Loucy (cell line): ENCODE results near the gene CREB3L2.

ENCODE experiments used
- H2AFZ ChIP-seq: fragments of 200-600 bp; sonication (generic); 2 replicates; pipeline ENCODE4 v1.6.0; 2016; ENCODE audit warnings: antibody characterized with exemption, mild to moderate bottlenecking, low read length, moderate library complexity
- H3F3A ChIP-seq: fragments of 200-600 bp; 2 replicates; pipeline ENCODE4 v1.6.0; 2016; ENCODE audit warnings: antibody characterized with exemption, low read depth, mild to moderate bottlenecking
- H3K27me3 ChIP-seq: fragments of 200-600 bp; sonication (generic); 2 replicates; pipeline ENCODE4 v1.6.1; 2014; ENCODE audit warnings: low read length, mild to moderate bottlenecking; ENCODE audit not compliant: insufficient read depth, poor library complexity, severe bottlenecking
- H3K36me3 ChIP-seq: fragments of 200-600 bp; sonication (generic); 2 replicates; pipeline ENCODE4 v1.6.1; 2016; ENCODE audit warnings: low read length; ENCODE audit not compliant: insufficient read depth
- H3K4me1 ChIP-seq: fragments of 200-600 bp; sonication (generic); 2 replicates; pipeline ENCODE4 v1.5.1; 2014; ENCODE audit warnings: low read length, mild to moderate bottlenecking; ENCODE audit not compliant: insufficient read depth, poor library complexity, severe bottlenecking
- H3K4me2 ChIP-seq: fragments of 200-600 bp; sonication (generic); 2 replicates; pipeline ENCODE4 v1.6.0; 2014; ENCODE audit warnings: antibody characterized with exemption, low read length, low read depth, mild to moderate bottlenecking; ENCODE audit not compliant: poor library complexity, severe bottlenecking
- H3K4me3 ChIP-seq: fragments of 200-600 bp; sonication (generic); 2 replicates; pipeline ENCODE4 v1.5.1; 2014; ENCODE audit warnings: low read length, mild to moderate bottlenecking, mixed read lengths; ENCODE audit not compliant: poor library complexity, severe bottlenecking
- H3K79me2 ChIP-seq: fragments of 200-600 bp; sonication (generic); 2 replicates; pipeline ENCODE4 v1.6.1; 2014; ENCODE audit warnings: low read length; ENCODE audit not compliant: insufficient read depth
- H3K9ac ChIP-seq: fragments of 200-600 bp; sonication (generic); 2 replicates; pipeline ENCODE4 v1.6.0; 2014; ENCODE audit warnings: mild to moderate bottlenecking, low read depth, low read length, moderate library complexity; ENCODE audit not compliant: poor library complexity, severe bottlenecking
- H3K9me2 ChIP-seq: fragments of 200-600 bp; sonication (generic); replicated peaks from 2 replicates; pipeline ENCODE4 v1.6.1; 2016; ENCODE audit warnings: low read depth, low read length, mixed read lengths
- H3K9me3 ChIP-seq: fragments of 200-600 bp; sonication (generic); 2 replicates; pipeline ENCODE4 v1.6.1; 2014; ENCODE audit warnings: mild to moderate bottlenecking, antibody characterized with exemption, low read length, low read depth; ENCODE audit not compliant: insufficient read depth
- H4K20me1 ChIP-seq: fragments of 200-600 bp; sonication (generic); 2 replicates; pipeline ENCODE4 v1.6.0; 2014; ENCODE audit warnings: antibody characterized with exemption, low read length, mild to moderate bottlenecking; ENCODE audit not compliant: insufficient read depth, poor library complexity, severe bottlenecking
- CTCF ChIP-seq: fragments of 200-600 bp; sonication (generic); conservative IDR thresholded peaks from 2 replicates; pipeline ENCODE4 v1.5.1; 2014; ENCODE audit warnings: mild to moderate bottlenecking, antibody characterized with exemption, low read length
- EZH2phosphoT487 ChIP-seq: fragments of 200-600 bp; IDR thresholded peaks from 2 replicates; pipeline ENCODE4 v1.6.1; 2018; ENCODE audit warnings: antibody characterized with exemption, mild to moderate bottlenecking, moderate library complexity, borderline replicate concordance

The CREB3L2 gene

DNA sequence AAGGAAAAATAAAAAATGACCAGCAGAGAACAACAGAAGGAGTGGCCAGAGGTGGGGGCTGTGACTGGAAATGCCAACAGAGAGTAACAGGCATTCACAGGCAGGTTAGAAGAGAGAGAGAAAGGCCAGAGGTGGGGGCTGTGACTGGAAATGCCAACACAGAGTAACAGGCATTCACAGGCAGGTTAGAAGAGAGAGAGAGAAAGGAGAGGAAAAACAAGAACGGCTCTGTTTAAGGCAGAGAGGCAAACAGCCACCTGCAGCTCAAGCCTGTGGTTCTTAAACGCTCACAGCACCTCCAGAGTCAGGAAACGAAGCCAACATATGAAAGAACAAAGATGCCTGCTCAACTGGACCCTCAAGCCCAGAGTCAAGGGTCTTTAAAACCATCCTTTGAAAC is 115.6 kb downstream of the CREB3L2 start:
- no peaks in the 10 kb centered on the region for H3K9me3 ChIP-seq
- no peaks in the 10 kb centered on the region for H4K20me1 ChIP-seq
- no peak overlapping the region for H3K4me3 ChIP-seq
- no peak overlapping the region for H3K4me2 ChIP-seq
- no peak overlapping the region for H2AFZ ChIP-seq
- TF ChIP-seq CTCF (no peak), EZH2phosphoT487 (no peak)
- H3K9ac ChIP-seq: no peak overlapping the region
- H3F3A ChIP-seq: no peaks in the 10 kb centered on the region
- no peaks in the 10 kb centered on the region for H3K79me2 ChIP-seq
- H3K4me1 ChIP-seq: no peaks in the 10 kb centered on the region
- peaks cover 91% of the 10 kb centered on the region for H3K36me3 ChIP-seq
- H3K9me2 ChIP-seq: no peaks in the 10 kb centered on the region
- H3K27me3 ChIP-seq: no peaks in the 10 kb centered on the region

DNA sequence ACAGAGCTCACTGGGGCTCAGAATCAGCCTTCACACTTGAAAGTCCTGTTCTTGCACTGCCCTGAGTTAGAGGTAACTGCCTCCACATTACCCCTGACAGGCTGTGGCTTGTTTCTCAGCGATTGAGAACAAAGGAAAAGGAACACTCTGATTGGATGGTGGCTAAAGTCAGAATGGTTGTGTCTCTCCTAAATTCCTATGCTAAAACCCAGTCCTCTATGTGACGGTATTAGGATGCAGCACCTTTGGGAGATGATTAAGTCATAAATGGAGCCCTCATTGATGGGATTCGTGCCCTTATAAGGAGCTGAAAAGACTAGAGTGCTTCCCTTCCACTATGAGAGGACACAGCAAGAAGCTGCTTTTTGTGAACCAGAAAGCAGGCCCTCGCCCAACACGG is 116.2 kb downstream of the CREB3L2 start:
- Histone ChIP-seq H4K20me1 (no peaks in the 10 kb centered on the region), H2AFZ (no peak overlapping the region), H3K4me1 (no peaks in the 10 kb centered on the region), H3F3A (no peaks in the 10 kb centered on the region), H3K36me3 (peaks cover 91% of the 10 kb centered on the region), H3K9me3 (no peaks in the 10 kb centered on the region), H3K9me2 (no peaks in the 10 kb centered on the region), H3K9ac (no peak overlapping the region), H3K4me2 (no peak overlapping the region), H3K4me3 (no peak overlapping the region), H3K79me2 (no peaks in the 10 kb centered on the region), H3K27me3 (no peaks in the 10 kb centered on the region)
- TF ChIP-seq EZH2phosphoT487 (no peak), CTCF (no peak)

DNA sequence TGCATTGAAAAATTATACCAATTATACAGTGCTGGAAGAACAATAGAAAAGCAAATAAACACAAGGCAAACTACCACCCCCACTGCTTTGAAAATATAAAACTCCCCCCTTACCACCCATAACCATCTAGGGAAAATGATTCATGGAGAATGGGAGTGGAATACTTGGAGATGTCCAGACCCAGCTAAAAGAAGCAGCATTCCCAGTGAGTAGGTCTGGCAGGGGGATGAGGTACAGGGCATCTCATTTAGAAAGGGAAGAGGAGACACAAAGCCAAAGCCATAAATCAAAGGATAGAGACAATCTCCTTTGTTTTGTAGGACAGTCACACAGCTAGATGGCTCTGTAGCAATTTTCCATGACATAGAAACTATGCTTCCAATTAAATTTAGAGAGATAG is 119.1 kb downstream of the CREB3L2 start:
- Histone ChIP-seq H3K4me2 (no peak overlapping the region), H3K4me1 (no peaks in the 10 kb centered on the region), H3K79me2 (no peaks in the 10 kb centered on the region), H3K9ac (no peak overlapping the region), H3K9me2 (no peaks in the 10 kb centered on the region), H3K9me3 (no peaks in the 10 kb centered on the region), H3F3A (no peaks in the 10 kb centered on the region), H3K36me3 (peaks cover 94% of the 10 kb centered on the region), H2AFZ (no peak overlapping the region), H3K27me3 (no peaks in the 10 kb centered on the region), H4K20me1 (no peaks in the 10 kb centered on the region), H3K4me3 (no peak overlapping the region)
- TF ChIP-seq EZH2phosphoT487 (no peak), CTCF (no peak)
